Stimulated activated CD4-positive, alpha-beta T cell treated with anti-CD3 and anti-CD28 coated beads, Interleukin-1b, Interleukin-23, amount 100 ng/mL, for 1 hour (primary cell): ENCODE results near the gene NME1.

Source experiments
- DNase-seq, 2 donors: peaks; one replicate each; pipeline ENCODE4 v3.0.0-alpha.2; 2020; ENCODE audit warnings: low read depth in 2 of 2

Gene NME1

GRCh38 chr17:51189162-51189561 lies 35.8 kb downstream of the NME1 start:
- DNase-seq = no peak

- no peak for DNase-seq
These were observed 36.3 kb downstream of the NME1 start for GRCh38 chr17:51189628-51190027.

- no peak for DNase-seq
These were observed 38.5 kb downstream of the NME1 start for GRCh38 chr17:51191895-51192294.

GRCh38 chr17:51197754-51198153 lies 44.4 kb downstream of the NME1 start:
- DNase-seq = no peak

- DNase-seq = no peak
These were observed 46.9 kb downstream of the NME1 start for GRCh38 chr17:51200295-51200694.

GRCh38 chr17:51200846-51201245 lies 47.5 kb downstream of the NME1 start:
- DNase-seq = no peak

- no peak for DNase-seq
These were observed 50.5 kb downstream of the NME1 start for GRCh38 chr17:51203838-51204237.
